SK-N-SH (cell line): ENCODE measurements around the gene SLC6A13. TPM values are rescaled to one million over a fixed set of nuclear protein-coding genes. Genes with fewer than 3 reads are reported as not detected.

Experiments used
- CTCF ChIA-PET: fragments of 300-600, 350-600 bp; formaldehyde crosslinking; extraction: SDS; loops from one replicate; lab custom pipeline; 2021; lab: Yijun Ruan, JAX
- POLR2A ChIA-PET: fragments of 350-600 bp; sonication (Branson Sonifier 250); formaldehyde crosslinking; extraction: SDS; loops from one replicate; lab custom pipeline; 2020; ENCODE audit warnings: antibody characterized with exemption, inconsistent platforms; lab: Yijun Ruan, JAX
- DNase-seq: peaks from one replicate; pipeline ENCODE4 v3.0.0; 2012
- H2AFZ ChIP-seq: fragments of 200-600 bp; sonication (generic); 2 replicates; pipeline ENCODE4 v1.8.1; 2016; ENCODE audit warnings: antibody characterized with exemption, mild to moderate bottlenecking, low read depth
- H3F3A ChIP-seq: fragments of 200-600 bp; sonication (generic); replicated peaks from 2 replicates; pipeline ENCODE3; 2016; ENCODE audit warnings: antibody characterized with exemption, mild to moderate bottlenecking; ENCODE audit not compliant: insufficient read depth
- H3K27ac ChIP-seq, 2 experiments: fragments of 200-500 bp in 1 of 2; fragments of 200-600 bp in 1 of 2; sonication (Bioruptor generic) in 1 of 2; sonication (generic), shearing (Covaris generic) in 1 of 2; 2 replicates each; pipeline versions ENCODE4 v1.5.1 to v1.6.1; 2014 to 2016; ENCODE audit warnings: low read depth in 2 of 2, inconsistent platforms in 1 of 2, low read length in 1 of 2, mild to moderate bottlenecking in 1 of 2, mixed read lengths in 1 of 2
- H3K27me3 ChIP-seq: fragments of 200-600 bp; sonication (generic), shearing (Covaris generic); 2 replicates; pipeline ENCODE4 v1.6.1; 2016; ENCODE audit warnings: mixed run types; ENCODE audit not compliant: insufficient read depth
- H3K36me3 ChIP-seq, 2 experiments: fragments of 200-500 bp in 1 of 2; fragments of 200-600 bp in 1 of 2; sonication (Bioruptor generic) in 1 of 2; sonication (generic) in 1 of 2; replicated peaks in 1 of 2; 2 replicates each; pipeline versions ENCODE3 to v1.5.1; 2014 to 2016; ENCODE audit warnings: low read length in 1 of 2, mild to moderate bottlenecking in 1 of 2; ENCODE audit not compliant: insufficient read depth in 2 of 2, control insufficient read depth in 1 of 2
- H3K4me1 ChIP-seq, 2 experiments: fragments of 200-500 bp in 1 of 2; fragments of 200-600 bp in 1 of 2; sonication (Bioruptor generic) in 1 of 2; sonication (generic), shearing (Covaris generic) in 1 of 2; 2 replicates each; pipeline versions ENCODE4 v1.5.1 to v1.6.1; 2014 to 2016; ENCODE audit warnings: low read depth in 1 of 2, low read length in 1 of 2, mixed run types in 1 of 2; ENCODE audit not compliant: insufficient read depth in 2 of 2, control insufficient read depth in 1 of 2
- H3K4me2 ChIP-seq: fragments of 200-600 bp; sonication (generic), shearing (Covaris generic); 2 replicates; pipeline ENCODE4 v1.6.1; 2017; ENCODE audit warnings: mixed run types
- H3K4me3 ChIP-seq, 2 experiments: fragments of 200-500 bp in 1 of 2; fragments of 200-600 bp in 1 of 2; sonication (Bioruptor generic) in 1 of 2; sonication (generic), shearing (Covaris generic) in 1 of 2; 2 replicates each; pipeline versions ENCODE4 v1.5.1 to v1.8.1; 2014 to 2016; ENCODE audit warnings: low read depth in 2 of 2, inconsistent platforms in 1 of 2, low read length in 1 of 2, mild to moderate bottlenecking in 1 of 2, mixed read lengths in 1 of 2, moderate library complexity in 1 of 2
- H3K79me2 ChIP-seq: fragments of 200-600 bp; sonication (generic); 2 replicates; pipeline ENCODE4 v1.8.1; 2017; ENCODE audit warnings: mild to moderate bottlenecking; ENCODE audit not compliant: insufficient read depth
- H3K9ac ChIP-seq: fragments of 200-600 bp; sonication (generic); 2 replicates; pipeline ENCODE4 v1.6.1; 2017; ENCODE audit warnings: mixed run types
- H3K9me2 ChIP-seq: fragments of 200-600 bp; sonication (generic); 2 replicates; pipeline ENCODE4 v1.6.1; 2017; ENCODE audit warnings: mixed run types
- H3K9me3 ChIP-seq: fragments of 200-600 bp; sonication (generic); 2 replicates; pipeline ENCODE4 v1.6.1; 2017; ENCODE audit warnings: mixed run types, mild to moderate bottlenecking, moderate library complexity
- H4K20me1 ChIP-seq: fragments of 200-600 bp; sonication (generic); 2 replicates; pipeline ENCODE4 v1.6.1; 2017; ENCODE audit warnings: mild to moderate bottlenecking, mixed run types; ENCODE audit not compliant: insufficient read depth
- CHD2 ChIP-seq: fragments of 150-350 bp; IDR thresholded peaks from 2 replicates; pipeline ENCODE4 v1.6.1; 2018; ENCODE audit warnings: low read length; ENCODE audit not compliant: partially characterized antibody
- EZH2phosphoT487 ChIP-seq: fragments of 200-600 bp; sonication (generic); IDR thresholded peaks from 2 replicates; pipeline ENCODE4 v1.6.1; 2017; ENCODE audit warnings: low read depth, mixed run types, mild to moderate bottlenecking, antibody characterized with exemption, moderate library complexity, borderline replicate concordance
- FOSL2 ChIP-seq: IDR thresholded peaks from 2 replicates; pipeline ENCODE4 v1.4.0; 2012; ENCODE audit warnings: low read depth, mild to moderate bottlenecking, moderate library complexity, borderline replicate concordance
- FOXJ3 ChIP-seq: sonication (generic); formaldehyde crosslinking; IDR thresholded peaks from 2 replicates; pipeline ENCODE4 v1.5.1; 2020; ENCODE audit warnings: mild to moderate bottlenecking, missing genetic modification reagents
- GATA2 ChIP-seq: sonication (generic); formaldehyde crosslinking; IDR thresholded peaks from 2 replicates; pipeline ENCODE4 v1.5.0; 2020; ENCODE audit warnings: mild to moderate bottlenecking, missing genetic modification reagents
- IRF3 ChIP-seq: fragments of 150-350 bp; IDR thresholded peaks from 2 replicates; pipeline ENCODE4 v1.6.1; 2016; ENCODE audit warnings: mild to moderate bottlenecking, low read depth, low read length
- JUND ChIP-seq: IDR thresholded peaks from 2 replicates; pipeline ENCODE4 v1.4.0; 2012
- MAX ChIP-seq: IDR thresholded peaks from 2 replicates; pipeline ENCODE4 v1.4.0; 2012; ENCODE audit warnings: low read depth
- NFIC ChIP-seq: IDR thresholded peaks from 2 replicates; pipeline ENCODE4 v1.4.0; 2012; ENCODE audit warnings: borderline replicate concordance
- POLR2AphosphoS5 ChIP-seq: IDR thresholded peaks from 2 replicates; pipeline ENCODE4 v1.6.1; 2012; ENCODE audit warnings: low read depth, low read length
- RAD21 ChIP-seq: IDR thresholded peaks from 2 replicates; pipeline ENCODE4 v1.6.1; 2012; ENCODE audit warnings: mild to moderate bottlenecking, low read length
- TAF1 ChIP-seq: IDR thresholded peaks from 2 replicates; pipeline ENCODE4 v1.6.1; 2012; ENCODE audit warnings: low read depth, mild to moderate bottlenecking, low read length, moderate library complexity, borderline replicate concordance
- TCF12 ChIP-seq: IDR thresholded peaks from 2 replicates; pipeline ENCODE4 v1.4.0; 2012
- TEAD4 ChIP-seq: IDR thresholded peaks from 2 replicates; pipeline ENCODE4 v1.4.0; 2012; ENCODE audit warnings: mild to moderate bottlenecking, borderline replicate concordance; ENCODE audit not compliant: insufficient read depth
- YY1 ChIP-seq: IDR thresholded peaks from 2 replicates; pipeline ENCODE4 v1.4.0; 2012; ENCODE audit warnings: low read depth, mild to moderate bottlenecking
- WGBS: methylation state at CpG from one replicate; pipeline ENCODE4 v1.1.6; 2017; ENCODE audit warnings: low lambda C conversion rate; 5-methylcytosine and 5-hydroxymethylcytosine counted together
- polyA plus RNA-seq, 3 experiments: library from polyadenylated mRNA; depleted of rRNA; stranded (reverse); fragments of >200 nt; gene quantifications; 2 replicates each; pipeline ENCODE4 v1.2.3, GENCODE V29; 2012
- TF ChIP-seq, protein P1 (sequence below): fragments of 150-350 bp; IDR thresholded peaks from 2 replicates; pipeline ENCODE4 v1.6.1; 2017; ENCODE audit warnings: antibody characterized with exemption, low read length, low read depth, borderline replicate concordance
- TF ChIP-seq, protein P2 (sequence below): IDR thresholded peaks from 2 replicates; pipeline ENCODE4 v1.6.1; 2012; ENCODE audit warnings: mild to moderate bottlenecking, low read depth, low read length, moderate library complexity

The SLC6A13 gene
- polyA plus RNA-seq, 1 of the 3 experiments (the other 2 are of a cell fraction): 0.05 TPM

GRCh38 chr12:286531-287300 is 24.1 kb upstream of the SLC6A13 start:
- Histone ChIP-seq H2AFZ (no peak overlapping the region), H3K36me3 (peaks cover 71 to 83% of the 10 kb centered on the region in 2 experiments), H4K20me1 (no peaks in the 10 kb centered on the region), H3K4me1 (no peaks in the 10 kb centered on the region; a peak in 1 of 4 replicates), H3K4me2 (no peak overlapping the region), H3K9ac (no peak overlapping the region), H3K27ac (no peak overlapping the region), H3F3A (peaks cover 5% of the 10 kb centered on the region), H3K27me3 (no peaks in the 10 kb centered on the region), H3K4me3 (no peak overlapping the region), H3K79me2 (peaks cover 9% of the 10 kb centered on the region; the same call in 1 of the 2 replicates), H3K9me3 (no peaks in the 10 kb centered on the region), H3K9me2 (no peaks in the 10 kb centered on the region)
- CTCF ChIA-PET: interaction anchor here (0.9 to 1.1 kb wide), 3 partner anchors 11 to 83 kb away, joined by 3 to 5 read pairs (median 3); partner anchors contain the start of gene SLC6A13
- DNase-seq: no peak
- 98% methylated on average over 5 of the region's 5 CpGs for WGBS
- TF ChIP-seq IRF3 (no peak), YY1 (no peak), CHD2 (no peak), TCF12 (no peak), POLR2AphosphoS5 (no peak), FOSL2 (no peak), FOXJ3 (CRISPR knock-in tag) (no peak), MAX (no peak), RAD21 (no peak), TEAD4 (no peak), NFIC (no peak), EZH2phosphoT487 (no peak)
- TF ChIP-seq, all 33 proteins: peak for 0
- POLR2A ChIA-PET: no interaction called here

DNA sequence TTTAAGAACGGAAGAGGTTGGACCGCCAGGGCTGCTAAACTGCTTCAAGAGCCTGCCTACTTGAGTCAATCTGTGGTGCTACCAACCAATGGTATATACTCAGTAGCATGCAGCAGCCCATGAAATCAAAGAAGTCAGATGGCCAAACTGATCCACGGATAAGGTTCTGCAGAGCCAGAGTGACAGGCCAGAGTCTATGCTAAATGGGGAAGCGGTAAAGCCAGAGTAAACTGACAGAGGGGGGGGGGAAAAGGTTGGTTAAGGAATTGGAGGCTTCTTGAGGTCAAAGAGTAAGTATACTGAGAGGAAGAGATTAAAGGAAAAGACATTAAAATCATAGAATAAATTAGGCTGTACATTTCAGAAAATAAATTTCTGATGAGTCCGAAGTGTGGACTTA is 15.4 kb upstream of the SLC6A13 start:
- H3K4me3 ChIP-seq: no peak overlapping the region
- ChIA-PET POLR2A (no interaction called here), CTCF (interaction anchor here (0.7 kb wide), 1 partner anchor 154 kb away, joined by 3 read pairs; no protein-coding TSS in a partner anchor)
- DNase-seq: no peak
- no peaks in the 10 kb centered on the region for H3F3A ChIP-seq
- no peak overlapping the region for H3K27ac ChIP-seq
- no peaks in the 10 kb centered on the region for H3K9me3 ChIP-seq
- H2AFZ ChIP-seq: no peak overlapping the region
- WGBS: 97% methylated on average over 5 of the region's 5 CpGs
- TF ChIP-seq RAD21 (no peak), NFIC (no peak), JUND (no peak), EZH2phosphoT487 (no peak), MAX (no peak), TCF12 (no peak), GATA2 (no peak), TAF1 (no peak)
- TF ChIP-seq, protein P1, sequence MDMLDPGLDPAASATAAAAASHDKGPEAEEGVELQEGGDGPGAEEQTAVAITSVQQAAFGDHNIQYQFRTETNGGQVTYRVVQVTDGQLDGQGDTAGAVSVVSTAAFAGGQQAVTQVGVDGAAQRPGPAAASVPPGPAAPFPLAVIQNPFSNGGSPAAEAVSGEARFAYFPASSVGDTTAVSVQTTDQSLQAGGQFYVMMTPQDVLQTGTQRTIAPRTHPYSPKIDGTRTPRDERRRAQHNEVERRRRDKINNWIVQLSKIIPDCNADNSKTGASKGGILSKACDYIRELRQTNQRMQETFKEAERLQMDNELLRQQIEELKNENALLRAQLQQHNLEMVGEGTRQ: no peak
- TF ChIP-seq, protein P2, sequence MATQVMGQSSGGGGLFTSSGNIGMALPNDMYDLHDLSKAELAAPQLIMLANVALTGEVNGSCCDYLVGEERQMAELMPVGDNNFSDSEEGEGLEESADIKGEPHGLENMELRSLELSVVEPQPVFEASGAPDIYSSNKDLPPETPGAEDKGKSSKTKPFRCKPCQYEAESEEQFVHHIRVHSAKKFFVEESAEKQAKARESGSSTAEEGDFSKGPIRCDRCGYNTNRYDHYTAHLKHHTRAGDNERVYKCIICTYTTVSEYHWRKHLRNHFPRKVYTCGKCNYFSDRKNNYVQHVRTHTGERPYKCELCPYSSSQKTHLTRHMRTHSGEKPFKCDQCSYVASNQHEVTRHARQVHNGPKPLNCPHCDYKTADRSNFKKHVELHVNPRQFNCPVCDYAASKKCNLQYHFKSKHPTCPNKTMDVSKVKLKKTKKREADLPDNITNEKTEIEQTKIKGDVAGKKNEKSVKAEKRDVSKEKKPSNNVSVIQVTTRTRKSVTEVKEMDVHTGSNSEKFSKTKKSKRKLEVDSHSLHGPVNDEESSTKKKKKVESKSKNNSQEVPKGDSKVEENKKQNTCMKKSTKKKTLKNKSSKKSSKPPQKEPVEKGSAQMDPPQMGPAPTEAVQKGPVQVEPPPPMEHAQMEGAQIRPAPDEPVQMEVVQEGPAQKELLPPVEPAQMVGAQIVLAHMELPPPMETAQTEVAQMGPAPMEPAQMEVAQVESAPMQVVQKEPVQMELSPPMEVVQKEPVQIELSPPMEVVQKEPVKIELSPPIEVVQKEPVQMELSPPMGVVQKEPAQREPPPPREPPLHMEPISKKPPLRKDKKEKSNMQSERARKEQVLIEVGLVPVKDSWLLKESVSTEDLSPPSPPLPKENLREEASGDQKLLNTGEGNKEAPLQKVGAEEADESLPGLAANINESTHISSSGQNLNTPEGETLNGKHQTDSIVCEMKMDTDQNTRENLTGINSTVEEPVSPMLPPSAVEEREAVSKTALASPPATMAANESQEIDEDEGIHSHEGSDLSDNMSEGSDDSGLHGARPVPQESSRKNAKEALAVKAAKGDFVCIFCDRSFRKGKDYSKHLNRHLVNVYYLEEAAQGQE: no peak
- no peaks in the 10 kb centered on the region for H3K4me1 ChIP-seq
- H3K9ac ChIP-seq: no peak overlapping the region
- H3K9me2 ChIP-seq: no peaks in the 10 kb centered on the region
- no peaks in the 10 kb centered on the region for H3K79me2 ChIP-seq
- peaks cover 29 to 31% of the 10 kb centered on the region in 2 experiments for H3K36me3 ChIP-seq
- H3K27me3 ChIP-seq: no peaks in the 10 kb centered on the region
- no peak overlapping the region for H3K4me2 ChIP-seq
- H4K20me1 ChIP-seq: no peaks in the 10 kb centered on the region
